ENCODE data around the gene NFE2L2. TPM values are rescaled to one million over a fixed set of nuclear protein-coding genes. Genes with fewer than 3 reads are reported as not detected.
A peak's percentile ranks its signal among the peaks of the same experiment; 100 is the strongest.

Gene NFE2L2
- polyA plus RNA-seq (2013, experiment 1 of 2): 22.7 TPM
- polyA plus RNA-seq (2013, experiment 2 of 2): 24.5 TPM

DNA sequence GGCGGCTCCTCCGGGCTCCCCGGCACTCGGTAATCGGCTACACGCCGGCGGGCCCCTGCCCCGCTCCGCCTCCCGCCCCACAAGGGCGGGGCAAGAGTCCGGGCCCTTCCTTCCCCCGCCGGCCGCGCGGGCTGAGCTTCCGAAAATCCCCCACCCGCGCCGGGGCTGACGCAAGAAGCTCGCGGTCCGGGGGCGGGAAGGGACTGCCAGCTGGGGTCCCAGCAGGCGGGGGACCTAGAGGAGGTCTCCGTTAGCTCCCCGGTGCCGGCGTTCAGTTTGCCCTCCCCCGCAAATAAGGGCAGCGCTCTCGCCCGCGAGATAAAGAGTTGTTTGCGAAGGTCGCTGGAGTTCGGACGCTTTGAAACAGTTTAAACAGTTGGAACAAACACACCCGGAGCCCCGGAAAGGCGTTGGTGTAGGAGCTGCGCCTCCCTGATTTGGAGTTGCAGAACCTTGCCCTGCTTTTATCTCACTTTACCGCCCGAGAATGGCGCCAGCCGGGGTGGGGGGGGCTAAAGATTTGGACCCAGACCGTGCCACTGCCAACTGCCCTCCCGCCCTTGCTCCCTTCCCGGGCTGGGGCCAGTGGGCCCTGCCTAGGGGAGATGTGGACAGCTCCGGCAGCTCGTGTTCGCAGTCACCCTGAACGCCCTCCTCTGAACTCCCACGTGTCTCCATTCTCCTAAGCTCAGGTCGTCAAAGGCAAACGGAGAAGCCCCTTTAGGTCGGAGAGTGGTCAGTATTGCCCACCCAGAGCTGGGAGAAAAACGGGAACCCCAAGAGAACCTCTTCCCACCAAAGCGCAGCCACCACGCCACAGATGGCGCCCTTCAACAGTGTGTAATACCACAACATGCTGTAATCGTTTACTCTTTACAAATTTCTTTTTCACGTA lies at the start of gene NFE2L2:
Gene NFE2L2, minus strand, starts transcription at position 35 of the 895 bp plus-strand sequence. CDS start 151 bp downstream, outside the sequence.
- Histone ChIP-seq H3K27me3 (ENCODE audit: control insufficient read depth in 3 of 3, insufficient read depth in 3 of 3, low read depth in 1 of 3, low read length in 3 of 3) (no peaks in the 10 kb centered on the region), H3K36me3 (replicated peaks in 1 of 2; ENCODE audit: control insufficient read depth in 2 of 2, insufficient read depth in 2 of 2, low read length in 2 of 2) (no peaks in the 10 kb centered on the region), H3K27ac (replicated peaks; ENCODE audit: low read length) (peak within 1 kb of the TSS; percentile 91), H3K4me2 (ENCODE audit: insufficient read depth, low read length, poor library complexity, severe bottlenecking) (peak within 1 kb of the TSS; percentile 87), H4K91ac (ENCODE audit: low read depth, low read length, poor library complexity) (no peak within 1 kb of the TSS), H3K14ac (ENCODE audit: low read length) (peak within 1 kb of the TSS; percentile 90), H2BK120ac (ENCODE audit: low read depth, low read length) (peak within 1 kb of the TSS; percentile 49), H2BK15ac (ENCODE audit: low read length) (peak within 1 kb of the TSS; percentile 42), H2AFZ (ENCODE audit: low read length) (peak within 1 kb of the TSS; percentile 89), H3K9me3 (replicated peaks in 1 of 2; ENCODE audit: control insufficient read depth in 2 of 2, insufficient read depth in 1 of 2, low read depth in 1 of 2, low read length in 2 of 2) (peaks cover 0 to 2% of the 10 kb centered on the region in 2 donors), H2BK5ac (ENCODE audit: low read length) (peak within 1 kb of the TSS; percentile 93), H3K79me1 (ENCODE audit: low read depth, low read length) (no peaks in the 10 kb centered on the region), H3K23ac (ENCODE audit: low read depth, low read length, poor library complexity) (peak within 1 kb of the TSS; percentile 92), H4K8ac (ENCODE audit: low read depth, low read length) (no peak within 1 kb of the TSS), H3K4me1 (ENCODE audit: control insufficient read depth in 2 of 2, insufficient read depth in 1 of 2, low read depth in 1 of 2, low read length in 2 of 2) (peaks cover 1 to 17% of the 10 kb centered on the region in 2 donors), H3K4me3 (ENCODE audit: low read length in 2 of 2) (peak within 1 kb of the TSS; percentile 68 to 99), H3K18ac (ENCODE audit: low read length) (peak within 1 kb of the TSS; percentile 97), H2BK12ac (ENCODE audit: low read length) (no peak within 1 kb of the TSS), H3K9ac (ENCODE audit: low read depth, low read length, poor library complexity) (peak within 1 kb of the TSS; percentile 96), H3K4ac (ENCODE audit: low read length) (peak within 1 kb of the TSS; percentile 60), H2AK5ac (ENCODE audit: low read depth, low read length) (peak within 1 kb of the TSS; percentile 42)
- WGBS, 2 donors (ENCODE audit: extremely low coverage in 2 of 2, insufficient read length in 2 of 2, insufficient replicate concordance in 1 of 2): no CpG with 5 or more reads among the region's 66 CpGs
- DNase-seq (ENCODE audit: low spot score): peak; percentile 79

DNA sequence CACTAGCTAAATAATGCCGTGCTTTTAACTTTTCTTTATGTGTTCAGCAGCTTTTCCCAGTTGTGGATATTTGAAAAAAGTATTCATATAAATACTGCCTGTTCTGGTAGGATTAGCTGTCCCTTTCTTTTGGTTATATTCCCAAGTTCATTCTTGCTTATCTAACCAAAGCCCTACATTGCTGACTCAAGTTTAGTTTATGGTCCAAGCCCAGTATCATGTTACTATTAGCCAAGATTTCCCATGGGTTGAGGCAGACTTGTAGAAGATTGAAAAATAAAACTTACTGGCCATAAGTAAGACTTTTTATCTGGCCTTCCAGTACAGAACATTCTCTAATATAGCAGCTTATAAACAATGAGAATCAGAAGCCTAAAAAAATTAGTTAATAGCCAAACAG lies 49.7 kb upstream of the NFE2L2 start:
- peaks cover 0 to 7% of the 10 kb centered on the region in 2 donors for H3K4me1 ChIP-seq (ENCODE audit: control insufficient read depth in 2 of 2, insufficient read depth in 1 of 2, low read depth in 1 of 2, low read length in 2 of 2)
- no peak overlapping the region for H2BK5ac ChIP-seq (ENCODE audit: low read length)
- H2BK15ac ChIP-seq (ENCODE audit: low read length): no peak overlapping the region
- WGBS, 2 donors (ENCODE audit: extremely low coverage in 2 of 2, insufficient read length in 2 of 2, insufficient replicate concordance in 1 of 2): no CpG with 5 or more reads among the region's 1 CpG
- H3K4me3 ChIP-seq (ENCODE audit: low read length in 2 of 2): no peak overlapping the region
- H3K79me1 ChIP-seq (ENCODE audit: low read depth, low read length): no peaks in the 10 kb centered on the region
- H4K91ac ChIP-seq (ENCODE audit: low read depth, low read length, poor library complexity): no peak overlapping the region
- H3K27me3 ChIP-seq (ENCODE audit: control insufficient read depth in 3 of 3, insufficient read depth in 3 of 3, low read depth in 1 of 3, low read length in 3 of 3): no peaks in the 10 kb centered on the region
- no peak overlapping the region for H3K14ac ChIP-seq (ENCODE audit: low read length)
- no peak overlapping the region for H2AFZ ChIP-seq (ENCODE audit: low read length)
- H3K9ac ChIP-seq (ENCODE audit: low read depth, low read length, poor library complexity): no peak overlapping the region
- H3K4me2 ChIP-seq (ENCODE audit: insufficient read depth, low read length, poor library complexity, severe bottlenecking): no peak overlapping the region
- no peak overlapping the region for H4K8ac ChIP-seq (ENCODE audit: low read depth, low read length)
- H2BK12ac ChIP-seq (ENCODE audit: low read length): no peak overlapping the region
- H2AK5ac ChIP-seq (ENCODE audit: low read depth, low read length): no peak overlapping the region
- no peaks in the 10 kb centered on the region for H3K36me3 ChIP-seq (replicated peaks in 1 of 2; ENCODE audit: control insufficient read depth in 2 of 2, insufficient read depth in 2 of 2, low read length in 2 of 2)
- no peak overlapping the region for H3K27ac ChIP-seq (replicated peaks; ENCODE audit: low read length)
- no peak for DNase-seq (ENCODE audit: low spot score)
- no peak overlapping the region for H3K18ac ChIP-seq (ENCODE audit: low read length)
- H2BK120ac ChIP-seq (ENCODE audit: low read depth, low read length): no peak overlapping the region
- H3K9me3 ChIP-seq (replicated peaks in 1 of 2; ENCODE audit: control insufficient read depth in 2 of 2, insufficient read depth in 1 of 2, low read depth in 1 of 2, low read length in 2 of 2): no peaks in the 10 kb centered on the region
- H3K4ac ChIP-seq (ENCODE audit: low read length): no peak overlapping the region
- H3K23ac ChIP-seq (ENCODE audit: low read depth, low read length, poor library complexity): no peak overlapping the region

DNA sequence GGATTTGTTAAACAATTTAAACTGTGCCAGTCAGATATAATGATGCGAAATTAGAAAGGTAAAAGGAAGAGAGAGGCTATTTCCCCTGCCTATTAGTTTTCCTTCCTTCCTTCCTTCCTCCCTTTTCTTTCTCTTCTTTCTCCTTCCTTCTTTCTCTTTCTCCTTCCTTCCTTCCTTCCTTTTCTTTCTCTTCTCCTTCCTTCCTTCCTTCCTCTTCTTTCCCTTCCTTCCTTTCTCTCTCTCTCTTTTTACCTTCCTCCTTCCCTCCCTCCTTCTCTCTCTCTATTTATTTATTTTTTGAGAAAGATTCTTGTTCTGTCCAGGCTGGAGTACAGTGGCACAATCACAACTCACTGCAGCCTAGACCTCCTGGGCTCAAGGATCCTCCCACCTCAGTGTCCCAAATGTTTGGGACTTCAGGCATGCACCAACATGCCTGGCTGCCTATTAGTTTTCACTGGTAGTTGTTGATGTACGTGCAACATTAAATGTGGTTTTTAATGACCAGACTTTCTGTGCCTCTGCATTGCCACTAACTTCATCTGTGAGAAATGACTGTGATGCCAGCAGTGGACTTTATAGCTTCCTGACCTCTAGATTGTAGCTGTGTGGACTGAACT lies 48.7 kb upstream of the NFE2L2 start:
- no peak overlapping the region for H2AK5ac ChIP-seq (ENCODE audit: low read depth, low read length)
- no peak for DNase-seq (ENCODE audit: low spot score)
- H4K91ac ChIP-seq (ENCODE audit: low read depth, low read length, poor library complexity): no peak overlapping the region
- H3K9me3 ChIP-seq (replicated peaks in 1 of 2; ENCODE audit: control insufficient read depth in 2 of 2, insufficient read depth in 1 of 2, low read depth in 1 of 2, low read length in 2 of 2): no peaks in the 10 kb centered on the region
- no peak overlapping the region for H2BK120ac ChIP-seq (ENCODE audit: low read depth, low read length)
- H3K4me1 ChIP-seq (ENCODE audit: control insufficient read depth in 2 of 2, insufficient read depth in 1 of 2, low read depth in 1 of 2, low read length in 2 of 2): peaks cover 0 to 7% of the 10 kb centered on the region in 2 donors
- no peak overlapping the region for H2BK15ac ChIP-seq (ENCODE audit: low read length)
- no peaks in the 10 kb centered on the region for H3K79me1 ChIP-seq (ENCODE audit: low read depth, low read length)
- no peak overlapping the region for H4K8ac ChIP-seq (ENCODE audit: low read depth, low read length)
- H3K23ac ChIP-seq (ENCODE audit: low read depth, low read length, poor library complexity): no peak overlapping the region
- H3K14ac ChIP-seq (ENCODE audit: low read length): no peak overlapping the region
- H3K4me3 ChIP-seq (ENCODE audit: low read length in 2 of 2): no peak overlapping the region
- H3K27me3 ChIP-seq (ENCODE audit: control insufficient read depth in 3 of 3, insufficient read depth in 3 of 3, low read depth in 1 of 3, low read length in 3 of 3): no peaks in the 10 kb centered on the region
- no peak overlapping the region for H2AFZ ChIP-seq (ENCODE audit: low read length)
- no peak overlapping the region for H3K27ac ChIP-seq (replicated peaks; ENCODE audit: low read length)
- H3K18ac ChIP-seq (ENCODE audit: low read length): no peak overlapping the region
- WGBS, 2 donors (ENCODE audit: extremely low coverage in 2 of 2, insufficient read length in 2 of 2, insufficient replicate concordance in 1 of 2): no CpG with 5 or more reads among the region's 2 CpGs
- H3K4ac ChIP-seq (ENCODE audit: low read length): no peak overlapping the region
- H2BK12ac ChIP-seq (ENCODE audit: low read length): no peak overlapping the region
- no peak overlapping the region for H3K9ac ChIP-seq (ENCODE audit: low read depth, low read length, poor library complexity)
- no peak overlapping the region for H2BK5ac ChIP-seq (ENCODE audit: low read length)
- H3K4me2 ChIP-seq (ENCODE audit: insufficient read depth, low read length, poor library complexity, severe bottlenecking): no peak overlapping the region
- H3K36me3 ChIP-seq (replicated peaks in 1 of 2; ENCODE audit: control insufficient read depth in 2 of 2, insufficient read depth in 2 of 2, low read length in 2 of 2): no peaks in the 10 kb centered on the region

DNA sequence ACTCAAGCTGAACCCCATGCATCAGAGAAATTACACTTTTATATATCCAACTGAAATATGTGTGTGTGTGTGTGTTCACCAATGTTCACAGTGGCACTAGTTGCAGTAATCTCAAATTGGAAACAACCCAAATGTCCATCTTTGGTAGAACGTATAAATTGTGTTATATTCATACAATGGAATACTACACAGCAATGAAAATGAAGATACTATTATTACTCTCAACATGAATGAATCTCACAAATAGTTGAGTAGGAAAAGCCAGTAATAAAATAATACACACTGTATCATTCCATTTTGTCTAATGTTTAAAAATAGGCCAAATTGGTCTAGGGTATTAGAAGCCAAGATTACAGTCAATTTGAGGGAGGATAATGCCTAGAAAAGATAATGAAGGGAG lies 48.0 kb upstream of the NFE2L2 start:
- no peaks in the 10 kb centered on the region for H3K36me3 ChIP-seq (replicated peaks in 1 of 2; ENCODE audit: control insufficient read depth in 2 of 2, insufficient read depth in 2 of 2, low read length in 2 of 2)
- no peak overlapping the region for H4K8ac ChIP-seq (ENCODE audit: low read depth, low read length)
- H2BK5ac ChIP-seq (ENCODE audit: low read length): no peak overlapping the region
- no peaks in the 10 kb centered on the region for H3K27me3 ChIP-seq (ENCODE audit: control insufficient read depth in 3 of 3, insufficient read depth in 3 of 3, low read depth in 1 of 3, low read length in 3 of 3)
- no peak overlapping the region for H3K18ac ChIP-seq (ENCODE audit: low read length)
- H3K4me3 ChIP-seq (ENCODE audit: low read length in 2 of 2): no peak overlapping the region
- no peak overlapping the region for H2BK12ac ChIP-seq (ENCODE audit: low read length)
- H3K4me2 ChIP-seq (ENCODE audit: insufficient read depth, low read length, poor library complexity, severe bottlenecking): no peak overlapping the region
- no peak overlapping the region for H2AK5ac ChIP-seq (ENCODE audit: low read depth, low read length)
- no peak overlapping the region for H3K4ac ChIP-seq (ENCODE audit: low read length)
- H2BK15ac ChIP-seq (ENCODE audit: low read length): no peak overlapping the region
- no peak for DNase-seq (ENCODE audit: low spot score)
- no peak overlapping the region for H3K14ac ChIP-seq (ENCODE audit: low read length)
- H2AFZ ChIP-seq (ENCODE audit: low read length): no peak overlapping the region
- peaks cover 0 to 7% of the 10 kb centered on the region in 2 donors for H3K4me1 ChIP-seq (ENCODE audit: control insufficient read depth in 2 of 2, insufficient read depth in 1 of 2, low read depth in 1 of 2, low read length in 2 of 2)
- H2BK120ac ChIP-seq (ENCODE audit: low read depth, low read length): no peak overlapping the region
- no peak overlapping the region for H3K9ac ChIP-seq (ENCODE audit: low read depth, low read length, poor library complexity)
- no peaks in the 10 kb centered on the region for H3K79me1 ChIP-seq (ENCODE audit: low read depth, low read length)
- no peak overlapping the region for H3K27ac ChIP-seq (replicated peaks; ENCODE audit: low read length)
- no peak overlapping the region for H3K23ac ChIP-seq (ENCODE audit: low read depth, low read length, poor library complexity)
- H4K91ac ChIP-seq (ENCODE audit: low read depth, low read length, poor library complexity): no peak overlapping the region
- WGBS, 2 donors (ENCODE audit: extremely low coverage in 2 of 2, insufficient read length in 2 of 2, insufficient replicate concordance in 1 of 2): no CpG with 5 or more reads among the region's 1 CpG
- H3K9me3 ChIP-seq (replicated peaks in 1 of 2; ENCODE audit: control insufficient read depth in 2 of 2, insufficient read depth in 1 of 2, low read depth in 1 of 2, low read length in 2 of 2): no peaks in the 10 kb centered on the region
